GM23248 (cell line): Measurements from ENCODE around the gene INPP4A. TPM values are rescaled to one million over a fixed set of nuclear protein-coding genes. Genes with fewer than 3 reads are reported as not detected.

Experiments
- DNase-seq: peaks from one replicate; pipeline ENCODE4 v3.0.0-alpha.2; 2015
- H2AFZ ChIP-seq: fragments of 200-600 bp; sonication (generic); 2 replicates; pipeline ENCODE4 v1.6.1; 2016; ENCODE audit warnings: antibody characterized with exemption
- H3F3A ChIP-seq: fragments of 200-600 bp; sonication (generic); 2 replicates; pipeline ENCODE4 v1.6.1; 2016; ENCODE audit warnings: mild to moderate bottlenecking, antibody characterized with exemption, mixed run types; ENCODE audit not compliant: insufficient read depth
- H3K27ac ChIP-seq: fragments of 200-600 bp; sonication (generic); 2 replicates; pipeline ENCODE4 v1.5.1; 2016; ENCODE audit warnings: mild to moderate bottlenecking
- H3K27me3 ChIP-seq: fragments of 200-600 bp; sonication (generic); replicated peaks from 2 replicates; pipeline ENCODE4 v1.6.1; 2016; ENCODE audit warnings: mild to moderate bottlenecking; ENCODE audit not compliant: insufficient read depth
- H3K36me3 ChIP-seq: fragments of 200-600 bp; sonication (generic); 2 replicates; pipeline ENCODE4 v1.6.1; 2016; ENCODE audit warnings: low read depth, mild to moderate bottlenecking
- H3K4me1 ChIP-seq: fragments of 200-600 bp; sonication (generic); 2 replicates; pipeline ENCODE4 v1.6.1; 2016; ENCODE audit warnings: mild to moderate bottlenecking; ENCODE audit not compliant: insufficient read depth
- H3K4me2 ChIP-seq: fragments of 200-600 bp; sonication (generic); one replicate; pipeline ENCODE4 v1.6.1; 2016; ENCODE audit warnings: mild to moderate bottlenecking; ENCODE audit not compliant: unreplicated experiment
- H3K4me3 ChIP-seq: fragments of 200-600 bp; sonication (generic); 2 replicates; pipeline ENCODE4 v1.5.1; 2016; ENCODE audit warnings: mild to moderate bottlenecking
- H3K79me2 ChIP-seq: fragments of 200-600 bp; sonication (generic); 2 replicates; pipeline ENCODE4 v1.6.1; 2016; ENCODE audit warnings: mild to moderate bottlenecking; ENCODE audit not compliant: insufficient read depth
- H3K9ac ChIP-seq: fragments of 200-600 bp; sonication (generic); 2 replicates; pipeline ENCODE4 v1.6.1; 2016; ENCODE audit warnings: mild to moderate bottlenecking
- H3K9me2 ChIP-seq: fragments of 200-600 bp; sonication (generic); 2 replicates; pipeline ENCODE4 v1.6.1; 2016; ENCODE audit warnings: mixed run types, mild to moderate bottlenecking, moderate library complexity; ENCODE audit not compliant: insufficient read depth
- H3K9me3 ChIP-seq: fragments of 200-600 bp; sonication (generic); one replicate; pipeline ENCODE4 v1.6.1; 2017; ENCODE audit warnings: low read depth
- H4K20me1 ChIP-seq: fragments of 200-600 bp; sonication (generic); 2 replicates; pipeline ENCODE4 v1.6.0; 2016; ENCODE audit not compliant: insufficient read depth
- EZH2 ChIP-seq: fragments of 200-600 bp; sonication (generic); IDR thresholded peaks from 2 replicates; pipeline ENCODE4 v1.6.1; 2018; ENCODE audit warnings: antibody characterized with exemption, mild to moderate bottlenecking; ENCODE audit not compliant: insufficient read depth, poor library complexity, severe bottlenecking
- EZH2phosphoT487 ChIP-seq: fragments of 200-600 bp; sonication (generic); IDR thresholded peaks from 2 replicates; pipeline ENCODE4 v1.6.1; 2018; ENCODE audit warnings: antibody characterized with exemption, moderate library complexity, mild to moderate bottlenecking, low read depth; ENCODE audit not compliant: insufficient read depth
- WGBS, 2 experiments: methylation state at CpG; one replicate each; pipeline ENCODE4 v1.1.6; 2015 to 2017; ENCODE audit warnings: low lambda C conversion rate in 2 of 2, low coverage in 1 of 2; ENCODE audit errors: missing lambda C conversion rate in 2 of 2; 5-methylcytosine and 5-hydroxymethylcytosine counted together
- in situ Hi-C: fragments of 300-500 bp; cut with MboI; formaldehyde crosslinking; loops from 2 replicates; pipeline ENCODE4 v1.15.0; 2020
- polyA plus RNA-seq: library from polyadenylated mRNA; unstranded; fragments of >200 nt; fragmentation: Nextera tagmentation; extraction: Ambion mirVana; gene quantifications from 2 replicates; pipeline ENCODE4 v1.2.1, GENCODE V29; 2016
- total RNA-seq: library from RNA; depleted of rRNA; stranded (reverse); fragments of >200 nt; shearing (Covaris generic); gene quantifications from 2 replicates; pipeline ENCODE4 v1.2.3, GENCODE V29; 2014

The INPP4A gene
- total and polyA plus RNA-seq, 2 experiments from 2014 or later, result 9.5 to 16.0 TPM

- Histone ChIP-seq H3F3A (no peaks in the 10 kb centered on the region), H3K9me3 (no peaks in the 10 kb centered on the region), H3K9me2 (no peaks in the 10 kb centered on the region), H3K9ac (no peak overlapping the region), H3K27me3 (no peaks in the 10 kb centered on the region), H4K20me1 (no peaks in the 10 kb centered on the region; the same call in 1 of the 2 replicates), H2AFZ (no peak overlapping the region), H3K27ac (no peak overlapping the region), H3K36me3 (no peaks in the 10 kb centered on the region), H3K79me2 (peaks cover 43% of the 10 kb centered on the region), H3K4me2 (no peak overlapping the region), H3K4me1 (peaks cover 15% of the 10 kb centered on the region), H3K4me3 (no peak overlapping the region)
- in situ Hi-C loops, result no loop called here
- TF ChIP-seq EZH2 (no peak), EZH2phosphoT487 (no peak)
- WGBS, 2 experiments, result 93 to 96% methylated on average over 11 of the region's 11 CpGs
- no peak for DNase-seq
Observed at GRCh38 chr2:98467082-98467536, 22.5 kb downstream of the INPP4A start.

- Histone ChIP-seq H3K27me3 (no peaks in the 10 kb centered on the region), H3K79me2 (peaks cover 42% of the 10 kb centered on the region), H2AFZ (no peak overlapping the region), H3K9me2 (no peaks in the 10 kb centered on the region), H3K36me3 (no peaks in the 10 kb centered on the region), H3K9me3 (no peaks in the 10 kb centered on the region), H3K4me3 (no peak overlapping the region), H3K9ac (no peak overlapping the region), H3K27ac (no peak overlapping the region), H3K4me2 (no peak overlapping the region), H4K20me1 (no peaks in the 10 kb centered on the region; the same call in 1 of the 2 replicates), H3F3A (no peaks in the 10 kb centered on the region), H3K4me1 (peaks cover 15% of the 10 kb centered on the region)
- WGBS, 2 experiments, result 96 to 97% methylated on average over 3 of the region's 3 CpGs
- no peak for DNase-seq
- TF ChIP-seq EZH2phosphoT487, result no peak
- TF ChIP-seq EZH2, result no peak
- in situ Hi-C loops, result no loop called here
Observed at GRCh38 chr2:98467652-98468051, 23.0 kb downstream of the INPP4A start.

GRCh38 chr2:98468621-98469236 lies 24.1 kb downstream of the INPP4A start:
- no peaks in the 10 kb centered on the region; the same call in 1 of the 2 replicates for H4K20me1 ChIP-seq
- no peak overlapping the region for H3K27ac ChIP-seq
- no peaks in the 10 kb centered on the region for H3K9me3 ChIP-seq
- no peak overlapping the region for H3K9ac ChIP-seq
- H3K4me1 ChIP-seq, result peaks cover 15% of the 10 kb centered on the region
- H3K79me2 ChIP-seq, result peaks cover 35% of the 10 kb centered on the region
- no peaks in the 10 kb centered on the region for H3K27me3 ChIP-seq
- H3K4me3 ChIP-seq, result no peak overlapping the region
- 88 to 91% methylated on average over 5 of the region's 5 CpGs for WGBS, 2 experiments
- H3K4me2 ChIP-seq, result peak overlapping the region; percentile 20
- H3F3A ChIP-seq, result no peaks in the 10 kb centered on the region
- H2AFZ ChIP-seq, result no peak overlapping the region
- no peak for TF ChIP-seq EZH2
- no peak for TF ChIP-seq EZH2phosphoT487
- in situ Hi-C loops, result no loop called here
- H3K9me2 ChIP-seq, result no peaks in the 10 kb centered on the region
- DNase-seq, result peak; percentile 59
- H3K36me3 ChIP-seq, result no peaks in the 10 kb centered on the region

GRCh38 chr2:98469862-98470544 lies 25.3 kb downstream of the INPP4A start:
- no peak for DNase-seq
- no peak overlapping the region for H3K4me3 ChIP-seq
- no peak overlapping the region for H3K27ac ChIP-seq
- peaks cover 15% of the 10 kb centered on the region for H3K4me1 ChIP-seq
- H3K4me2 ChIP-seq, result no peak overlapping the region
- 94 to 96% methylated on average over 11 of the region's 11 CpGs for WGBS, 2 experiments
- TF ChIP-seq EZH2phosphoT487 (no peak), EZH2 (no peak)
- in situ Hi-C loops, result no loop called here
- H3K27me3 ChIP-seq, result no peaks in the 10 kb centered on the region
- no peaks in the 10 kb centered on the region for H3K9me3 ChIP-seq
- no peaks in the 10 kb centered on the region for H3F3A ChIP-seq
- peaks cover 48% of the 10 kb centered on the region for H3K79me2 ChIP-seq
- H3K9me2 ChIP-seq, result no peaks in the 10 kb centered on the region
- H3K36me3 ChIP-seq, result no peaks in the 10 kb centered on the region
- H2AFZ ChIP-seq, result no peak overlapping the region
- no peak overlapping the region for H3K9ac ChIP-seq
- H4K20me1 ChIP-seq, result no peaks in the 10 kb centered on the region; the same call in 1 of the 2 replicates
